Activated T-helper 1 cell treated with anti-CD3 and anti-CD28 coated beads, Interleukin-2, amount 50 U/mL, for 16 hours (primary cell): ENCODE measurements around the gene PSMA5.
A peak's percentile ranks its signal among the peaks of the same experiment; 100 is the strongest.
"Not testable (repeated sequence)": the region's sequence is repeated elsewhere in the genome, so short reads cannot be mapped to it uniquely, and the experiment has no call there.

ENCODE experiments used
- DNase-seq, 2 donors: peaks; one replicate each; pipeline ENCODE4 v3.0.0-alpha.2; 2020; ENCODE audit warnings: low read depth in 1 of 2, low spot score in 1 of 2

The PSMA5 gene

GRCh38 chr1:109433322-109433721 lies 7.1 kb upstream of the PSMA5 start:
- DNase-seq: no peak

GRCh38 chr1:109432336-109432735 lies 6.1 kb upstream of the PSMA5 start:
- no peak for DNase-seq

- DNase-seq: no peak
Observed at GRCh38 chr1:109427171-109427467, 871 bp upstream of the PSMA5 start.

GRCh38 chr1:109425391-109426280 lies 612 bp downstream of the PSMA5 start:
- peak; percentile 30 to 37 for DNase-seq

- no peak for DNase-seq
Observed at GRCh38 chr1:109423498-109423897, 2.8 kb downstream of the PSMA5 start.

- DNase-seq: no peak
Observed at GRCh38 chr1:109412551-109412950, 13.7 kb downstream of the PSMA5 start.

- no peak for DNase-seq
Observed at GRCh38 chr1:109404838-109405237, 21.4 kb downstream of the PSMA5 start.

GRCh38 chr1:109402025-109402424 lies 24.2 kb downstream of the PSMA5 start:
- DNase-seq: no peak

- no peak for DNase-seq
Observed at GRCh38 chr1:109400035-109400655, 26.1 kb downstream of the PSMA5 start.

- no peak for DNase-seq
Observed at GRCh38 chr1:109399326-109399957, 26.8 kb downstream of the PSMA5 start.

- DNase-seq: no peak
Observed at GRCh38 chr1:109398343-109399225, 27.7 kb downstream of the PSMA5 start.

- DNase-seq: peak in 1 of 2 donors; percentile 23
Observed at GRCh38 chr1:109397581-109398342, 28.5 kb downstream of the PSMA5 start, which contains the start of gene SORT1. Gene SORT1, minus strand, starts transcription at chr1:109397918. Its CDS starts 26 bp downstream, at chr1:109397892.

- DNase-seq: no peak
Observed at GRCh38 chr1:109396871-109397580, 29.2 kb downstream of the PSMA5 start.

GRCh38 chr1:109396513-109396839 lies 29.8 kb downstream of the PSMA5 start:
- no peak for DNase-seq

GRCh38 chr1:109395602-109396512 lies 30.4 kb downstream of the PSMA5 start:
- no peak for DNase-seq

- DNase-seq: not testable (repeated sequence)
Observed at GRCh38 chr1:109395282-109395599, 31.0 kb downstream of the PSMA5 start.

GRCh38 chr1:109394591-109395281 lies 31.5 kb downstream of the PSMA5 start:
- DNase-seq: no peak

GRCh38 chr1:109393617-109394233 lies 32.5 kb downstream of the PSMA5 start:
- no peak for DNase-seq
